Measurements from ENCODE around the gene SOX6. TPM values are rescaled to one million over a fixed set of nuclear protein-coding genes. Genes with fewer than 3 reads are reported as not detected.

The SOX6 gene
- total RNA-seq, 1 donor from 2014 or later, result 1.4 TPM

- no peak overlapping the region for H3K27ac Mint-ChIP-seq (ENCODE audit: unreplicated experiment)
- peaks cover 4% of the 10 kb centered on the region for H3K27me3 Mint-ChIP-seq (ENCODE audit: unreplicated experiment)
- TF ChIP-seq CTCF (IDR thresholded peaks at IDR 0.05; ENCODE audit: partially characterized antibody, unreplicated experiment), result no peak
- no peaks in the 10 kb centered on the region for H3K36me3 Mint-ChIP-seq (ENCODE audit: unreplicated experiment)
- peaks cover 5% of the 10 kb centered on the region for H3K9me3 Mint-ChIP-seq (ENCODE audit: unreplicated experiment)
- H3K4me1 Mint-ChIP-seq (ENCODE audit: low read depth, unreplicated experiment), result peaks cover 22% of the 10 kb centered on the region
- H3K4me3 Mint-ChIP-seq (ENCODE audit: unreplicated experiment), result no peak overlapping the region
- no peak for DNase-seq
These were observed 274.0 kb downstream of the SOX6 start for GRCh38 chr11:16082095-16083055.

- peaks cover 5% of the 10 kb centered on the region for H3K9me3 Mint-ChIP-seq (ENCODE audit: unreplicated experiment)
- peaks cover 22% of the 10 kb centered on the region for H3K4me1 Mint-ChIP-seq (ENCODE audit: low read depth, unreplicated experiment)
- H3K27me3 Mint-ChIP-seq (ENCODE audit: unreplicated experiment), result peaks cover 4% of the 10 kb centered on the region
- no peak for DNase-seq
- peaks cover under 1% of the 10 kb centered on the region for H3K36me3 Mint-ChIP-seq (ENCODE audit: unreplicated experiment)
- TF ChIP-seq CTCF (IDR thresholded peaks at IDR 0.05; ENCODE audit: partially characterized antibody, unreplicated experiment), result no peak
- no peak overlapping the region for H3K4me3 Mint-ChIP-seq (ENCODE audit: unreplicated experiment)
- no peak overlapping the region for H3K27ac Mint-ChIP-seq (ENCODE audit: unreplicated experiment)
These were observed 274.8 kb downstream of the SOX6 start for GRCh38 chr11:16081382-16082094.

GRCh38 chr11:16080688-16081381 is 275.5 kb downstream of the SOX6 start:
- Mint-ChIP-seq H3K27me3 (ENCODE audit: unreplicated experiment) (no peaks in the 10 kb centered on the region), H3K36me3 (ENCODE audit: unreplicated experiment) (peaks cover 4% of the 10 kb centered on the region), H3K4me1 (ENCODE audit: low read depth, unreplicated experiment) (peaks cover 15% of the 10 kb centered on the region), H3K27ac (ENCODE audit: unreplicated experiment) (no peak overlapping the region), H3K9me3 (ENCODE audit: unreplicated experiment) (peaks cover 4% of the 10 kb centered on the region), H3K4me3 (ENCODE audit: unreplicated experiment) (no peak overlapping the region)
- no peak for DNase-seq
- TF ChIP-seq CTCF (IDR thresholded peaks at IDR 0.05; ENCODE audit: partially characterized antibody, unreplicated experiment), result no peak

- peaks cover 9% of the 10 kb centered on the region for H3K36me3 Mint-ChIP-seq (ENCODE audit: unreplicated experiment)
- no peak overlapping the region for H3K4me3 Mint-ChIP-seq (ENCODE audit: unreplicated experiment)
- H3K27me3 Mint-ChIP-seq (ENCODE audit: unreplicated experiment), result no peaks in the 10 kb centered on the region
- peaks cover 11% of the 10 kb centered on the region for H3K4me1 Mint-ChIP-seq (ENCODE audit: low read depth, unreplicated experiment)
- DNase-seq, result no peak
- no peak for TF ChIP-seq CTCF (IDR thresholded peaks at IDR 0.05; ENCODE audit: partially characterized antibody, unreplicated experiment)
- peaks cover 4% of the 10 kb centered on the region for H3K9me3 Mint-ChIP-seq (ENCODE audit: unreplicated experiment)
- H3K27ac Mint-ChIP-seq (ENCODE audit: unreplicated experiment), result no peak overlapping the region
These were observed 277.4 kb downstream of the SOX6 start for GRCh38 chr11:16078936-16079335.
